Heart left ventricle (tissue), 16 donors: ENCODE results near the gene RREB1. TPM values are rescaled to one million over a fixed set of nuclear protein-coding genes. Genes with fewer than 3 reads are reported as not detected.

Source experiments
- ATAC-seq, 4 donors: fragments of 200-7000 bp; cut with Tn5 transposase; one replicate each; pipeline ENCODE4 v1.9.1; 2020 to 2022; ENCODE audit warnings: moderate library complexity in 4 of 4, mild to moderate bottlenecking in 3 of 4, moderate number of reproducible peaks in 1 of 4
- DNase-seq, 5 donors: peaks; one replicate each; pipeline ENCODE4 v3.0.0-alpha.2; 2020
- H3K27ac ChIP-seq, 12 donors: fragments of 200-600 bp; sonication (generic) in 4 of 12; one replicate each; pipeline versions ENCODE4 v1.5.0 to v1.8.0; 2016 to 2022; ENCODE audit warnings: mild to moderate bottlenecking in 2 of 12
- H3K27me3 ChIP-seq, 9 donors: fragments of 200-600 bp; sonication (generic) in 2 of 9; one replicate each; pipeline versions ENCODE4 v1.5.1 to v1.8.0; 2016 to 2022; ENCODE audit warnings: mild to moderate bottlenecking in 3 of 9
- H3K36me3 ChIP-seq, 9 donors: fragments of 200-600 bp; sonication (generic) in 2 of 9; one replicate each; pipeline versions ENCODE4 v1.5.0 to v1.8.0; 2018 to 2022; ENCODE audit warnings: mild to moderate bottlenecking in 2 of 9
- H3K4me1 ChIP-seq, 12 donors: fragments of 200-600 bp; sonication (generic) in 4 of 12; one replicate each; pipeline versions ENCODE4 v1.5.0 to v1.8.0; 2016 to 2022; ENCODE audit warnings: mild to moderate bottlenecking in 3 of 12
- H3K4me3 ChIP-seq, 12 donors: fragments of 200-600 bp; sonication (generic) in 4 of 12; one replicate each; pipeline versions ENCODE4 v1.5.0 to v1.8.0; 2017 to 2022; ENCODE audit warnings: mild to moderate bottlenecking in 9 of 12, moderate library complexity in 4 of 12
- H3K9me3 ChIP-seq, 12 donors: fragments of 200-600 bp; sonication (generic) in 4 of 12; one replicate each; pipeline versions ENCODE4 v1.5.0 to v1.8.0; 2016 to 2022; ENCODE audit warnings: mild to moderate bottlenecking in 1 of 12
- CTCF ChIP-seq, 12 donors: fragments of 200-600 bp; sonication (generic) in 4 of 12; IDR thresholded peaks; one replicate each; pipeline versions ENCODE4 v1.5.0 to v1.8.0; 2018 to 2022; ENCODE audit warnings: antibody characterized with exemption in 12 of 12, mild to moderate bottlenecking in 5 of 12
- POLR2A ChIP-seq, 2 donors: fragments of 450-650 bp; IDR thresholded peaks; one replicate each; pipeline ENCODE4 v1.6.1; 2017; ENCODE audit warnings: antibody characterized with exemption in 2 of 2, mild to moderate bottlenecking in 2 of 2, moderate library complexity in 2 of 2
- WGBS, 4 donors: extraction: QIAGEN DNeasy Blood & Tissue Kit in 2 of 4; methylation state at CpG; one replicate each; pipeline versions ENCODE4 v1.1.5 to v1.1.7; 2013 to 2018; 5-methylcytosine and 5-hydroxymethylcytosine counted together
- intact Hi-C, 10 donors: fragments of 100-400 bp; cut with DNase I; formaldehyde crosslinking; loops; one replicate each; pipeline versions ENCODE4 v1.11.1 to v1.14.2; 2022
- polyA plus RNA-seq, 2 donors: library from polyadenylated mRNA; stranded (reverse); fragments of 200-250 nt; gene quantifications; one replicate each; pipeline ENCODE4 v1.2.3, GENCODE V29; 2013
- total RNA-seq, 9 donors: library from RNA; depleted of rRNA in 2 of 9; stranded (reverse); fragments of >200 nt in 2 of 9; fragmentation: NEBNext Ultra II Directional in 3 of 9; extraction: Animal tissue kit (Norgen Biotek cat#: 25700) in 3 of 9; gene quantifications; one replicate each; pipeline versions ENCODE4 v1.1.0 to v1.2.4, GENCODE V29; 2016 to 2023
- donor health status: ischemic (EF 13 %, LVEDD 7.1; RV severe dilation, severe dysfunction).
- donor health status: healthy with polysubstance abuse.
- donor health status: DM: no; HTN: yes; CAD: no.
- donor health status: DM: no; HTN: no; CAD: no.
- donor health status: ischemic (EF 25% LVEDD 6.9; RV normal size, moderate dysfunction).
- donor health status: ischemic (EF 25% LVEDD 5.7; RV mildly dilated, moderate dysfunction).
- donor health status: healthy.
- donor health status: DM: yes; HTN: yes; CAD: no.
- donor health status: ischemic (EF 35%, LVEDD 5.7; RV mildly dilated, moderate dysfunction).
- donor health status: nonischemic (EF 11% LVEDD 7.7; RV severe dilation, severe dysfunction).
- donor health status: DM: yes; HTN: yes; CAD: no.
- donor health status: PGD.
- donor health status: ischemic (EF 29% LVEDD 5.4; RV normal size, mild dysfunction).
- donor health status: nonischemic (EF 23%, LVEDD 6.1; RV moderate dilation, normal function).

RREB1 gene
- total and polyA plus RNA-seq, 11 donors, result 8.7 to 49.4 (median 35.7) TPM

GRCh38 chr6:7060769-7061516 lies 46.8 kb upstream of the RREB1 start:
- H3K27ac ChIP-seq, result no peak overlapping the region
- peaks cover 0 to 7% (median 0%) of the 10 kb centered on the region in 12 donors for H3K4me1 ChIP-seq
- H3K27me3 ChIP-seq, result no peaks in the 10 kb centered on the region
- intact Hi-C loops, result no loop called here
- 95 to 99% (median 96%) methylated on average over 6 of the region's 6 CpGs for WGBS, 4 donors
- DNase-seq (no peak), ATAC-seq (no peak)
- no peaks in the 10 kb centered on the region for H3K9me3 ChIP-seq
- TF ChIP-seq CTCF (IDR thresholded peaks at IDR 0.05) (no peak), POLR2A (IDR thresholded peaks at IDR 0.05) (no peak)
- no peak overlapping the region for H3K4me3 ChIP-seq
- no peaks in the 10 kb centered on the region for H3K36me3 ChIP-seq

GRCh38 chr6:7062451-7063162 lies 45.2 kb upstream of the RREB1 start:
- no peaks in the 10 kb centered on the region for H3K27me3 ChIP-seq
- TF ChIP-seq CTCF (IDR thresholded peaks at IDR 0.05), result no peak
- WGBS, 4 donors, result 70 to 81% (median 77%) methylated on average over 11 of the region's 11 CpGs
- no peaks in the 10 kb centered on the region for H3K9me3 ChIP-seq
- no peak overlapping the region for H3K27ac ChIP-seq
- no peaks in the 10 kb centered on the region for H3K36me3 ChIP-seq
- intact Hi-C loops, result no loop called here
- peaks cover 0 to 7% (median 0%) of the 10 kb centered on the region in 12 donors for H3K4me1 ChIP-seq
- ATAC-seq (no peak), DNase-seq (no peak)
- no peak overlapping the region for H3K4me3 ChIP-seq

- no peak overlapping the region for H3K27ac ChIP-seq
- ATAC-seq (no peak), DNase-seq (no peak)
- H3K27me3 ChIP-seq, result no peaks in the 10 kb centered on the region
- 82 to 91% (median 85%) methylated on average over 3 of the region's 3 CpGs for WGBS, 4 donors
- H3K9me3 ChIP-seq, result no peaks in the 10 kb centered on the region
- H3K4me1 ChIP-seq, result no peaks in the 10 kb centered on the region
- intact Hi-C loops, result no loop called here
- TF ChIP-seq CTCF (IDR thresholded peaks at IDR 0.05) (no peak), POLR2A (IDR thresholded peaks at IDR 0.05) (no peak)
- H3K36me3 ChIP-seq, result no peaks in the 10 kb centered on the region
- H3K4me3 ChIP-seq, result no peak overlapping the region
Measured at GRCh38 chr6:7067305-7067704, 40.5 kb upstream of the RREB1 start.

- no peak overlapping the region for H3K4me3 ChIP-seq
- H3K27ac ChIP-seq, result no peak overlapping the region
- intact Hi-C loops, result no loop called here
- no peaks in the 10 kb centered on the region for H3K27me3 ChIP-seq
- WGBS, 4 donors, result 94 to 98% (median 97%) methylated on average over 2 of the region's 2 CpGs
- ATAC-seq, result no peak
- no peak for TF ChIP-seq CTCF (IDR thresholded peaks at IDR 0.05)
- TF ChIP-seq POLR2A (IDR thresholded peaks at IDR 0.05), result no peak
- DNase-seq, result no peak
- H3K36me3 ChIP-seq, result no peaks in the 10 kb centered on the region
- no peaks in the 10 kb centered on the region for H3K9me3 ChIP-seq
- H3K4me1 ChIP-seq, result peaks cover 0 to 12% (median 0%) of the 10 kb centered on the region in 12 donors
Measured at GRCh38 chr6:7071405-7071804, 36.4 kb upstream of the RREB1 start.
